Activated CD8-positive, alpha-beta memory T cell treated with anti-CD3 and anti-CD28 coated beads, Interleukin-2, amount 50 U/mL, for 24 hours (primary cell): ENCODE results near the gene CMIP.

Experiments
- DNase-seq: peaks from one replicate; pipeline ENCODE4 v3.0.0-alpha.2; 2020; ENCODE audit errors: extremely low read depth

Gene CMIP

DNA sequence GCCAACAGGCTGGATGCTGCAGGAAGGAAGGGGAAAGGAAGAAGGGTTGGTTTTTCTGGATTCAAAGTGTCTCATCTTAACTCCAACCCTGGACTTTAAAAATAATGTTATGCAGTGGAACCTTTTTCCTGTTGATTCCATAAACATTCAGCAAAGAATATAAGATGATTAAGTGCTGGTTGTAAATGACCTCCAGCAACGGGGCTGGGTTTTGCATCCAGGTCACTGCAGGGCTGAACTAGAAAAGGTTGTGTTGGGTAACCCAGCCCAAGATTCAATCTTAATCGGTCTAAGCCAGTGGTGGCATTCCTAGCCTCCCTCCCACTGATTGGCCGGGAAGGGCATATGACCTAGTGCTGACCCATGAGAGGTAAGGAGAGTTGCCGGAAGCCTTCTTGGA lies 300.3 kb downstream of the CMIP start:
- no peak for DNase-seq

DNA sequence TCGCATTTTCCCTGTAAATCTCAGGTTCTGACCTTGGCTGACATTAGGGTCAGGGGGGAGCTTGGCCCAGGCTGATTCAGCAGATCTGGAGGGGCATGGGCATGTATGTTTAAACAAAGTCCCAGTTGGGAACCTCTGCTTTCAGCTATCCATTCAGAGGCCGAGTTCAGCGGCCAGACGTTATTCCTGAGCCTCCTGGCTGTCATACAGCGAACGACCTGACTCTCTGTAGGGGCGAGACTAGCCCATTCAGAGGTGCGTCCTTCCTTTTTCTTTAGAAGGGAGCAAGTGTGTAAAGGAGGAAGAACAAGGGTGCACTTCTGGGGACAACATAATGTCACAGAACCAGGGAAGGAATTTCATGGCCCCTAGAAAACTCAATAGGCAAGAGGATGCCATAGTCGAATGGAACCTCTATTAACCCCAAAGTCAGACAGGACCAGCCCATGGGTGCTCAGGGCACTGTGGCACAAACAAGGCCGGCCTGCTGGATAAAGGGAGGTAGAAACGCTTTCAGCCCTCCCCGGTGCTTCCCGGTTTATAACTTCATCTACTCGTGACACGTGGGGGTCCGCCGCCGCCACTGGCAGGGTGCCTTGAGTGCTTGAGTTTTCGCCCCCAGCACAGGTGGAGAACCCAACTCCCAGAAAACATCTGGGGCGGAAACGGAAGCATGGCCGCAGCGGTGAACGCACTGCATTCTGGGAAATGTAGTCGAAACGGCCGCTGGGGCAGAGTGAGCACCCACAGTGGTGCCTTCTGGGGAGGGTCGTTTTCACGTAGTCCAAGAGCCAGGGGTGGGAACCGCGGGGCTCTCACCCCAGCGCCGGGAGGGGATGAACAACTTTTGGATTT lies 301.3 kb downstream of the CMIP start:
- DNase-seq: peak; percentile 51

DNA sequence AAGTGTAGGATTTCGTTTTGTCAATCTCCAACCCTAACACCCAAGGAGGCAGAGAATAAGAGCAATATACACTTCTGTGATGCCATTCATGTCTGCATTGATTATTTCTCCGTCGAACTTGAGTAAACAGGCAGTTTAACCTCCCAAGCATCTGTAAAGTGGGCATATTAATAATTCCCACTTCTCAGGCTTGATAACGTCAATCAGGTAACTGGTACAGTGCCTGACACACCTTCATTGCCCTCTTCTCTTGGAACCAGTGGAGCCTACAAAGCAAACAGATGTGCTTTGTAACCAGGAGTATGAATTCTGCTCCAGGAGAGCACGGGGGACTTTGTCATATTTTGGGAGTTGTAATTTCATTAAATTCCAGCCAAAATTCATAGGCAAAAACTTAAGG lies 302.0 kb downstream of the CMIP start:
- DNase-seq: no peak

- DNase-seq: no peak
Measured at GRCh38 chr16:81748476-81749198, 304.0 kb downstream of the CMIP start.

DNA sequence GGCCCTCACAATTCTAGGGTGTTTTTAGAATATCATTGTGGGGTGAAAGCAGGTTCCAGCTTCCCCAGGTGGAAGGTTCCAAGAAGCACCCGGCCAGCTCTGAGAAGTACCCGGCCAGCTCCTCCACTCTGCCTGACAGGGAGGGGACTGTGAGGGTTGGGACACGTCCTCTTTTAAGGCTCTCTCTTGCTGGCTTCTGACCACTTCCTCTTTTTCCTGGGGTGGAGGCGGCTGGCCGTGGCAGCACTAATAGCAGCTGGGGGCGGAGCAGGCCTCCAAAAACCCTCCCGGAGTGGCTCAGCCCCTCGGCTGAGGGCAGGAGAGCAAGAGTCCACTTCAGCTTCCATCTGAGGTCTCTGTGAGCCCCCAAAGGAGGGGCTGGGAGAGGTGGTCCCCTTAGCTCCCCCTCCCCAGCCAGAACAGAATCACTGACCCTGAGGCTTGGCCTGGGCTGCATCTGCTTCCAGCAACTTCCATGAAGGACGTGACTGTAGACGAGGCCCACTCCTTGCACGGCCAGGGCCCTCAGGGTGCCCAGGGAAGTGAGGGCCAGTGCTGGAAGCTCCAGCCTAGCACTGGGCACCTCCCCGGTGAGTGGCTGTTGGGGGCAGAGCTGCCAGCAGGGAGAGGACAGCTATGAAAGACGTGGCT lies 307.7 kb downstream of the CMIP start:
- DNase-seq: no peak

- DNase-seq: no peak
Measured at GRCh38 chr16:81752876-81753227, 308.2 kb downstream of the CMIP start.

DNA sequence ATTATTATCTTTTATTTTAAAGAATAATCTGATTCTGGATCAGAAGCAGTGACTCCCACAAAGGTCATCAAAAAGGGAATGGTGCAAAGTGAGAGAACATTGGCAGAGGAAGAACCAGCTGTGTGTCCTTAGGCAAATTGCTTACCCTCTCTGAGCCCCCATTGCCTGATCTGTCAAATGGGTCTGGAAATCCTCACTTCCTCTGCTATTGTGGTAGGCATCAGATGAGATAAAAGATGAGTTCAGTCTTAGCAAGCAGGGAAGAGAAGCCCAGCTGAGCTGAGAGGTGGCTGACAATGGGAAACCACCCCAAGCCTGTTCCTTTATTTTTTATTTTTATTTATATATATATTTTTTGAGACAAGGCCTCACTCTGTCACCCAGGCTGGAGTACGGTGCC lies 310.2 kb downstream of the CMIP start:
- DNase-seq: no peak

DNA sequence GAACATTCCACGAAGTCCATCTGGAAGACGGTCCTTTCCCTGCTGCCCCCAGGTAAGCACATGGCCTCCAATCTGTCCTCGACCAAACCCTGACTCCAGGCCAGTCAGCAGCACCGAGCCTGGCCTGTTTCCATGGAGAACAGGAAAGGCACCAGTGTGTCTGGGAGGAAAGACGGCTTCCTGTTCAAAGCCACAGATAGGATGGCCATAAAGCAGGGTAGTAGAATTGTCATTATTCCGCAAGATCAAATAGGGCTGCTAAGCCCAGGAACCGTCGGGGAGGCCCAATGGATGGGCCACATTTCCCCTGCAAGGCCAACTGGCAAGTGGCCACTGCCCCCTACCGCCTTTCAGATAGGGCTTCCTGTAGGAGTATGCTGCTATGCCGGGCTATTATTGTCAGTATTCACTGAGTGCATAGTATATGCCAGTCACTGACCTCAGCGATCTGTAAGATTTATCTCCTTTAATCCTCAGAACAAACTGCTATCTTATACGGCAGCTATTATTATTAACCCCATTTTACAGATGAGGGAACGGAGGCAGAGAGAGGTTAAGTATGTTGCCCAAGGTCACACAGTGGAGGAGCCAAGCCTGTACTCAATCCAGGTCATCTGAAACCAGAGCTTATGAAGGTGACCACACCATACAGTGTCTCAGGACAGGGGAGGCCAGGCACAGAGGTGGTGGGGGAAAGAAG lies 311.5 kb downstream of the CMIP start:
- no peak for DNase-seq

DNA sequence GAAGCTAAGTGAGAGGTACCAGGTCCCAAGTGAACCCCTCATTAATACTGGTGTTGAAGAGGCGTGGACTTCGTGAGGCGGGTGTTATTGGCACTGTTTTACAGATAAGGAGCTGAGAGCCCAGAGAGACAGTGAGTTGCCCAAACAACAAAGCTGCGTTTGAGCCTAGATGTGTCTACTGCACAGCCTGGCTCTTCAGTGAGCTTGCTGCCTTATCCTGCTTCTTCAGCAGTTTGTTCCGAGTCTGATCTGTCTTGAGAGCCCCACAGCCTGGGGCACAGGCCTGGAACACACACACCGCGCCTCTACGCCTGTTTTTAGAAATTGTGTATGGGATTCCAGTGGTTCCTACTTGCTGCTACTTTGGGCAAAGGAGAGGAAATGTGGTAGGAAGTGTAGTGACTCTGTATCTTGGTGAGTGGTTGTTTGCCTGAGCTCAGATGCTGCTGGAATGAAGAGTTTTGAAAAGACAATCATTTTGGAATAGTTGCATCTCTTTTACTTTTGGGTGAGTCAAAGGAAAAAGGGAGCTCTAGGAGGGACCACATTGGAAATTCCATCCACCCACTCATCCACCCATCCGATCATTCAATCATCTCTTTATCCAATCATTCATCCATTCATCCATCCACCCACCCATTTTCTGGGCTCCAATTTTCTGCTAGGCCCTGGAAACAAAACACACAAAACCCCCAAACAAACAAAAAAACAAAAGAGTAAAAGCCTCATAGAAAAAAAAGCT lies 312.2 kb downstream of the CMIP start:
- no peak for DNase-seq

DNA sequence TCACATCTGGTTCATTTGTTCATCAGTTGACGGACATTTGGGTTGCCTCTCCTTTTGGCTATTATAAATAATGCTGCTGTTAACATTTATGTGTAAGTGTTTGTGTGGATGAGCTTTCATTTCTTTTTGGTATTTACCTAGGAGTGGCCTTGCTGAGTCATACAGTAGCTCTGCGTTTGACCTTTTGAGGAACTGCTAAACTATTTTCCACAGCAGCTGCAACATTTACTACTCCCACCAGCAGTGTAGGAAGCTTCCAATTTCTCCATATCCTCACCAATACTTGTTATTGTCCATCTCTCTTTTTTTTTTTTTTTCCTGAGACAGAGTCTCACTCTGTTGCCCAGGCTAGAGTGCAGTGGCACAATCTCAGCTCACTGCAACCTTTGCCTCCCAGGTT lies 313.8 kb downstream of the CMIP start:
- DNase-seq: no peak
